ENCODE measurements around the gene SDHC. TPM values are rescaled to one million over a fixed set of nuclear protein-coding genes. Genes with fewer than 3 reads are reported as not detected.

The SDHC gene
- polyA plus RNA-seq, 1 of the 3 experiments (the other 2 are of a cell fraction) = 195 TPM

DNA sequence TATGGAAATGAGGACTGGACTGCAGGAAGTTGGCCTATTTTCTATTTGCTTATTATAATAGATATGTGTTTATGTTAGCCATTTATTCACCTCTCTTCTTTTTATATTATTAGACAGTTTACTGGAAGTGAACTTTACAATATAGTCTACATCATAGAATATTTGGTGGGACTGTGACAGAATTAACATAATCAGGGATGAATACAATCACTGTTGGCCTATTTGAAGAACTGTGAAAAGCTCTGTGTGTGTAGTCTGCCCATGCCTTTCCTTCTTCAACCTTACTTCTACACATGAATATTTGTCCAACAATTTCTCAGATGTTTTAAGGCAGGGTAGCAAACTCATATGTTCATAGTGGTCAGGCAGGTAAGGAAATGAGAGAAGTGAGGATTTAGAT, 16.8 kb upstream of the SDHC start (continued):
- TF ChIP-seq, protein P1, sequence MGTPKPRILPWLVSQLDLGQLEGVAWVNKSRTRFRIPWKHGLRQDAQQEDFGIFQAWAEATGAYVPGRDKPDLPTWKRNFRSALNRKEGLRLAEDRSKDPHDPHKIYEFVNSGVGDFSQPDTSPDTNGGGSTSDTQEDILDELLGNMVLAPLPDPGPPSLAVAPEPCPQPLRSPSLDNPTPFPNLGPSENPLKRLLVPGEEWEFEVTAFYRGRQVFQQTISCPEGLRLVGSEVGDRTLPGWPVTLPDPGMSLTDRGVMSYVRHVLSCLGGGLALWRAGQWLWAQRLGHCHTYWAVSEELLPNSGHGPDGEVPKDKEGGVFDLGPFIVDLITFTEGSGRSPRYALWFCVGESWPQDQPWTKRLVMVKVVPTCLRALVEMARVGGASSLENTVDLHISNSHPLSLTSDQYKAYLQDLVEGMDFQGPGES (IDR thresholded peaks at IDR 0.05; ENCODE audit: low read depth, low read length) = no peak
- no peak for TF ChIP-seq FOSL2 (IDR thresholded peaks at IDR 0.05; ENCODE audit: borderline replicate concordance, low read depth)
- TF ChIP-seq GABPA (IDR thresholded peaks at IDR 0.05; ENCODE audit: low read depth) = no peak
- TF ChIP-seq JUND (IDR thresholded peaks at IDR 0.05) = no peak
- no peak for TF ChIP-seq RCOR1 (IDR thresholded peaks at IDR 0.05; ENCODE audit: low read length)

DNA sequence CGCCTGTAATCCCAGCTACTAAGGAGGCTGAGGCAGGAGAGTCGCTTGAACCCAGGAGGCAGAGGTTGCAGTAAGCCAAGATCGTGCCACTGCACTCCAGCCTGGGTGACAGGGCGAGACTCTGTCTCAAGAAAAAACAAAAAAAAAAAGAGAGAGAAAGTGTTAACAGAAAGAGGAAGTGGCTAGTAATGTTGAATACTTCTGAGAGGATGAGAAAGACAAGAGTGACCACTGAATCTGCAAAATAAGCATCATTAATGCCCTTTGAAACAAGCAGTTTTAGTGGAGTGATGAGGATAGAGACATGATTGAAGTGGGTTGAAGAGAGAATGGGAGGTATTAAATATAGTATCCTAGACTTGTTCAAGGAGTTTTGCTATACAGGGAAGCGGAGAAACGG, 16.1 kb upstream of the SDHC start:
- peaks cover 13% of the 10 kb centered on the region for H3F3A ChIP-seq (replicated peaks; ENCODE audit: insufficient read depth)
- no peaks in the 10 kb centered on the region for H3K27me3 ChIP-seq (ENCODE audit: insufficient read depth)
- H3K9ac ChIP-seq = no peak overlapping the region
- no peaks in the 10 kb centered on the region for H4K20me1 ChIP-seq (ENCODE audit: insufficient read depth)
- H3K4me3 ChIP-seq (ENCODE audit: low read depth in 2 of 2, low read length in 1 of 2) = no peak overlapping the region
- no peaks in the 10 kb centered on the region for H3K79me2 ChIP-seq (ENCODE audit: insufficient read depth)
- H3K4me2 ChIP-seq = no peak overlapping the region
- TF ChIP-seq, protein P2, sequence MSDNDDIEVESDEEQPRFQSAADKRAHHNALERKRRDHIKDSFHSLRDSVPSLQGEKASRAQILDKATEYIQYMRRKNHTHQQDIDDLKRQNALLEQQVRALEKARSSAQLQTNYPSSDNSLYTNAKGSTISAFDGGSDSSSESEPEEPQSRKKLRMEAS (IDR thresholded peaks at IDR 0.05; ENCODE audit: low read depth) = no peak
- no peak for TF ChIP-seq TEAD4 (IDR thresholded peaks at IDR 0.05; ENCODE audit: borderline replicate concordance, insufficient read depth)
- TF ChIP-seq, protein P3, sequence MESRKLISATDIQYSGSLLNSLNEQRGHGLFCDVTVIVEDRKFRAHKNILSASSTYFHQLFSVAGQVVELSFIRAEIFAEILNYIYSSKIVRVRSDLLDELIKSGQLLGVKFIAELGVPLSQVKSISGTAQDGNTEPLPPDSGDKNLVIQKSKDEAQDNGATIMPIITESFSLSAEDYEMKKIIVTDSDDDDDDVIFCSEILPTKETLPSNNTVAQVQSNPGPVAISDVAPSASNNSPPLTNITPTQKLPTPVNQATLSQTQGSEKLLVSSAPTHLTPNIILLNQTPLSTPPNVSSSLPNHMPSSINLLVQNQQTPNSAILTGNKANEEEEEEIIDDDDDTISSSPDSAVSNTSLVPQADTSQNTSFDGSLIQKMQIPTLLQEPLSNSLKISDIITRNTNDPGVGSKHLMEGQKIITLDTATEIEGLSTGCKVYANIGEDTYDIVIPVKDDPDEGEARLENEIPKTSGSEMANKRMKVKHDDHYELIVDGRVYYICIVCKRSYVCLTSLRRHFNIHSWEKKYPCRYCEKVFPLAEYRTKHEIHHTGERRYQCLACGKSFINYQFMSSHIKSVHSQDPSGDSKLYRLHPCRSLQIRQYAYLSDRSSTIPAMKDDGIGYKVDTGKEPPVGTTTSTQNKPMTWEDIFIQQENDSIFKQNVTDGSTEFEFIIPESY (IDR thresholded peaks at IDR 0.05; ENCODE audit: borderline replicate concordance, low read depth) = no peak
- no peak for TF ChIP-seq GATA2 (CRISPR knock-in tag; IDR thresholded peaks at IDR 0.05)
- no peak for TF ChIP-seq EZH2phosphoT487 (IDR thresholded peaks at IDR 0.05; ENCODE audit: borderline replicate concordance, low read depth)
- no peak for TF ChIP-seq YY1 (IDR thresholded peaks at IDR 0.05; ENCODE audit: low read depth)
- TF ChIP-seq, protein P4, sequence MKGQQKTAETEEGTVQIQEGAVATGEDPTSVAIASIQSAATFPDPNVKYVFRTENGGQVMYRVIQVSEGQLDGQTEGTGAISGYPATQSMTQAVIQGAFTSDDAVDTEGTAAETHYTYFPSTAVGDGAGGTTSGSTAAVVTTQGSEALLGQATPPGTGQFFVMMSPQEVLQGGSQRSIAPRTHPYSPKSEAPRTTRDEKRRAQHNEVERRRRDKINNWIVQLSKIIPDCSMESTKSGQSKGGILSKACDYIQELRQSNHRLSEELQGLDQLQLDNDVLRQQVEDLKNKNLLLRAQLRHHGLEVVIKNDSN (IDR thresholded peaks at IDR 0.05; ENCODE audit: borderline replicate concordance, low read depth) = no peak
- no peak for TF ChIP-seq FOXM1 (IDR thresholded peaks at IDR 0.05; ENCODE audit: low read depth)
- TF ChIP-seq, protein P1 (IDR thresholded peaks at IDR 0.05; ENCODE audit: low read depth, low read length) = no peak
- TF ChIP-seq GABPA (IDR thresholded peaks at IDR 0.05; ENCODE audit: low read depth) = no peak
- TF ChIP-seq, protein P5, sequence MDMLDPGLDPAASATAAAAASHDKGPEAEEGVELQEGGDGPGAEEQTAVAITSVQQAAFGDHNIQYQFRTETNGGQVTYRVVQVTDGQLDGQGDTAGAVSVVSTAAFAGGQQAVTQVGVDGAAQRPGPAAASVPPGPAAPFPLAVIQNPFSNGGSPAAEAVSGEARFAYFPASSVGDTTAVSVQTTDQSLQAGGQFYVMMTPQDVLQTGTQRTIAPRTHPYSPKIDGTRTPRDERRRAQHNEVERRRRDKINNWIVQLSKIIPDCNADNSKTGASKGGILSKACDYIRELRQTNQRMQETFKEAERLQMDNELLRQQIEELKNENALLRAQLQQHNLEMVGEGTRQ (IDR thresholded peaks at IDR 0.05; ENCODE audit: borderline replicate concordance, low read depth, low read length) = no peak
- H3K9me2 ChIP-seq = no peaks in the 10 kb centered on the region
- no peak overlapping the region for H2AFZ ChIP-seq (ENCODE audit: low read depth)
- ChIA-PET CTCF (interaction anchor here (0.7 kb wide), 1 partner anchor 55 kb away, joined by 3 read pairs; no protein-coding TSS in a partner anchor), POLR2A (no interaction called here)
- H3K36me3 ChIP-seq (replicated peaks in 1 of 2; ENCODE audit: control insufficient read depth in 1 of 2, insufficient read depth in 2 of 2, low read length in 1 of 2) = peaks cover 0 to 3% of the 10 kb centered on the region in 2 experiments
- no peak overlapping the region for H3K27ac ChIP-seq (ENCODE audit: low read depth in 2 of 2, low read length in 1 of 2)
- no peak for DNase-seq
- no peaks in the 10 kb centered on the region for H3K4me1 ChIP-seq (ENCODE audit: control insufficient read depth in 1 of 2, insufficient read depth in 2 of 2, low read depth in 1 of 2, low read length in 1 of 2)
- 94% methylated on average over 6 of the region's 6 CpGs for WGBS (ENCODE audit: low lambda C conversion rate)
- H3K9me3 ChIP-seq = no peaks in the 10 kb centered on the region

Measured in SK-N-SH (cell line).